WTC11 (cell line): ENCODE data around the gene STK32C. TPM values are rescaled to one million over a fixed set of nuclear protein-coding genes. Genes with fewer than 3 reads are reported as not detected.
A peak's percentile ranks its signal among the peaks of the same experiment; 100 is the strongest.

Source experiments
- ATAC-seq: fragments of 200-7000 bp; cut with Tn5 transposase; 2 replicates; pipeline ENCODE4 v1.10.0; 2021; ENCODE audit warnings: mild to moderate bottlenecking, moderate library complexity
- CTCF ChIA-PET: fragments of 300-600 bp; sonication (Branson Sonifier 250); formaldehyde crosslinking; loops from one replicate; lab custom pipeline; 2021; ENCODE audit warnings: antibody characterized with exemption; lab: Charles Lee
- POLR2A ChIA-PET: fragments of 350-600 bp; sonication (Branson Sonifier 250); formaldehyde crosslinking; loops from one replicate; lab custom pipeline; 2021; ENCODE audit warnings: antibody characterized with exemption; lab: Charles Lee
- DNase-seq: peaks from one replicate; pipeline ENCODE4 v3.0.0; 2021; ENCODE audit warnings: low spot score
- H3K27ac Mint-ChIP-seq: 2 replicates; pipeline ENCODE4 v1.8.0; 2021; ENCODE audit warnings: mixed read lengths
- H3K27me3 Mint-ChIP-seq: 2 replicates; pipeline ENCODE4 v1.8.0; 2021; ENCODE audit warnings: low read depth, mild to moderate bottlenecking, moderate library complexity, mixed read lengths
- H3K36me3 Mint-ChIP-seq: 2 replicates; pipeline ENCODE4 v1.8.0; 2021; ENCODE audit warnings: mixed read lengths
- H3K4me1 Mint-ChIP-seq: 2 replicates; pipeline ENCODE4 v1.8.0; 2022; ENCODE audit warnings: mixed read lengths
- H3K4me3 Mint-ChIP-seq: 2 replicates; pipeline ENCODE4 v1.8.0; 2021; ENCODE audit warnings: mild to moderate bottlenecking, moderate library complexity, mixed read lengths
- H3K9me3 Mint-ChIP-seq: 2 replicates; pipeline ENCODE4 v1.8.0; 2021; ENCODE audit warnings: mixed read lengths
- AR ChIP-seq: fragments of 250-450 bp; sonication (Bioruptor Pico); IDR thresholded peaks from 2 replicates; pipeline ENCODE4 v1.9.0; 2021; ENCODE audit warnings: mild to moderate bottlenecking
- CBFB ChIP-seq: sonication (generic); formaldehyde crosslinking; IDR thresholded peaks from 2 replicates; pipeline ENCODE4 v1.8.1; 2022; ENCODE audit warnings: mild to moderate bottlenecking, low read depth, missing genetic modification reagents
- E2F1 ChIP-seq: sonication (generic); formaldehyde crosslinking; IDR thresholded peaks from 2 replicates; pipeline ENCODE4 v1.8.0; 2022; ENCODE audit warnings: mild to moderate bottlenecking, missing genetic modification reagents
- ERG ChIP-seq: fragments of 250-450 bp; sonication (Bioruptor Pico); IDR thresholded peaks from 2 replicates; pipeline ENCODE4 v1.8.0; 2021; ENCODE audit warnings: mild to moderate bottlenecking
- GABPB1 ChIP-seq: sonication (generic); formaldehyde crosslinking; IDR thresholded peaks from 2 replicates; pipeline ENCODE4 v1.8.1; 2023; ENCODE audit warnings: mild to moderate bottlenecking, missing genetic modification reagents
- KAT7 ChIP-seq: sonication (generic); formaldehyde crosslinking; IDR thresholded peaks from 2 replicates; pipeline ENCODE4 v1.8.1; 2023; ENCODE audit warnings: missing genetic modification reagents, mild to moderate bottlenecking, borderline replicate concordance
- MYBL2 ChIP-seq: sonication (generic); formaldehyde crosslinking; IDR thresholded peaks from 2 replicates; pipeline ENCODE4 v1.8.1; 2023; ENCODE audit warnings: mild to moderate bottlenecking, moderate library complexity, missing genetic modification reagents
- NFE2L1 ChIP-seq: sonication (generic); formaldehyde crosslinking; IDR thresholded peaks from 2 replicates; pipeline ENCODE4 v1.8.1; 2023; ENCODE audit warnings: missing genetic modification reagents
- SMAD3 ChIP-seq: sonication (generic); formaldehyde crosslinking; IDR thresholded peaks from 2 replicates; pipeline ENCODE4 v1.8.0; 2022; ENCODE audit warnings: missing genetic modification reagents, mild to moderate bottlenecking, borderline replicate concordance
- TCF7 ChIP-seq: sonication (generic); formaldehyde crosslinking; IDR thresholded peaks from 2 replicates; pipeline ENCODE4 v1.8.0; 2022; ENCODE audit warnings: mild to moderate bottlenecking, low read depth, missing genetic modification reagents, moderate library complexity
- TEAD1 ChIP-seq: sonication (generic); formaldehyde crosslinking; IDR thresholded peaks from 2 replicates; pipeline ENCODE4 v1.8.0; 2022; ENCODE audit warnings: mild to moderate bottlenecking, missing genetic modification reagents
- USF1 ChIP-seq: sonication (generic); formaldehyde crosslinking; IDR thresholded peaks from 2 replicates; pipeline ENCODE4 v1.8.0; 2022; ENCODE audit warnings: mild to moderate bottlenecking, missing genetic modification reagents
- ZBTB43 ChIP-seq: sonication (generic); formaldehyde crosslinking; IDR thresholded peaks from 2 replicates; pipeline ENCODE4 v1.8.1; 2023; ENCODE audit warnings: mild to moderate bottlenecking, missing genetic modification reagents
- total RNA-seq: library from RNA; stranded (reverse); gene quantifications from 3 replicates; pipeline ENCODE4 v1.2.3, GENCODE V29; 2021
- TF ChIP-seq, protein P1 (sequence below): sonication (generic); formaldehyde crosslinking; IDR thresholded peaks from 2 replicates; pipeline ENCODE4 v1.8.1; 2022; ENCODE audit warnings: mild to moderate bottlenecking, missing genetic modification reagents, moderate library complexity, borderline replicate concordance
- TF ChIP-seq, protein P2 (sequence below): fragments of 250-450 bp; sonication (Bioruptor Pico); IDR thresholded peaks from 2 replicates; pipeline ENCODE4 v1.9.0; 2021; ENCODE audit warnings: mild to moderate bottlenecking
- TF ChIP-seq, protein P3 (sequence below): sonication (generic); formaldehyde crosslinking; IDR thresholded peaks from 2 replicates; pipeline ENCODE4 v1.8.1; 2023; ENCODE audit warnings: mild to moderate bottlenecking, moderate library complexity, missing genetic modification reagents
- TF ChIP-seq, protein P4 (sequence below): sonication (generic); formaldehyde crosslinking; IDR thresholded peaks from 2 replicates; pipeline ENCODE4 v1.8.1; 2023; ENCODE audit warnings: mild to moderate bottlenecking, missing genetic modification reagents, borderline replicate concordance

Gene STK32C
- total RNA-seq, 1 experiment from 2014 or later = 20.7 TPM

GRCh38 chr10:132169031-132169765, 138.6 kb downstream of the STK32C start:
- ChIA-PET POLR2A (no interaction called here), CTCF (no interaction called here)
- H3K4me1 Mint-ChIP-seq = peaks cover 8% of the 10 kb centered on the region
- H3K9me3 Mint-ChIP-seq = peaks cover 5% of the 10 kb centered on the region
- no peak overlapping the region for H3K4me3 Mint-ChIP-seq
- no peak for ATAC-seq
- peaks cover 9% of the 10 kb centered on the region for H3K27me3 Mint-ChIP-seq
- peaks cover 5% of the 10 kb centered on the region for H3K36me3 Mint-ChIP-seq
- no peak for TF ChIP-seq GABPB1 (CRISPR knock-in tag)
- no peak for TF ChIP-seq AR
- no peak for TF ChIP-seq E2F1 (CRISPR knock-in tag)
- no peak for TF ChIP-seq USF1
- TF ChIP-seq CBFB = no peak
- TF ChIP-seq ZBTB43 (CRISPR knock-in tag) = no peak
- TF ChIP-seq MYBL2 = no peak
- TF ChIP-seq, protein P1, sequence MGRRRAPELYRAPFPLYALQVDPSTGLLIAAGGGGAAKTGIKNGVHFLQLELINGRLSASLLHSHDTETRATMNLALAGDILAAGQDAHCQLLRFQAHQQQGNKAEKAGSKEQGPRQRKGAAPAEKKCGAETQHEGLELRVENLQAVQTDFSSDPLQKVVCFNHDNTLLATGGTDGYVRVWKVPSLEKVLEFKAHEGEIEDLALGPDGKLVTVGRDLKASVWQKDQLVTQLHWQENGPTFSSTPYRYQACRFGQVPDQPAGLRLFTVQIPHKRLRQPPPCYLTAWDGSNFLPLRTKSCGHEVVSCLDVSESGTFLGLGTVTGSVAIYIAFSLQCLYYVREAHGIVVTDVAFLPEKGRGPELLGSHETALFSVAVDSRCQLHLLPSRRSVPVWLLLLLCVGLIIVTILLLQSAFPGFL (CRISPR knock-in tag) = no peak
- TF ChIP-seq, protein P2, sequence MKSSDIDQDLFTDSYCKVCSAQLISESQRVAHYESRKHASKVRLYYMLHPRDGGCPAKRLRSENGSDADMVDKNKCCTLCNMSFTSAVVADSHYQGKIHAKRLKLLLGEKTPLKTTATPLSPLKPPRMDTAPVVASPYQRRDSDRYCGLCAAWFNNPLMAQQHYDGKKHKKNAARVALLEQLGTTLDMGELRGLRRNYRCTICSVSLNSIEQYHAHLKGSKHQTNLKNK (CRISPR knock-in tag) = no peak
- TF ChIP-seq, protein P3, sequence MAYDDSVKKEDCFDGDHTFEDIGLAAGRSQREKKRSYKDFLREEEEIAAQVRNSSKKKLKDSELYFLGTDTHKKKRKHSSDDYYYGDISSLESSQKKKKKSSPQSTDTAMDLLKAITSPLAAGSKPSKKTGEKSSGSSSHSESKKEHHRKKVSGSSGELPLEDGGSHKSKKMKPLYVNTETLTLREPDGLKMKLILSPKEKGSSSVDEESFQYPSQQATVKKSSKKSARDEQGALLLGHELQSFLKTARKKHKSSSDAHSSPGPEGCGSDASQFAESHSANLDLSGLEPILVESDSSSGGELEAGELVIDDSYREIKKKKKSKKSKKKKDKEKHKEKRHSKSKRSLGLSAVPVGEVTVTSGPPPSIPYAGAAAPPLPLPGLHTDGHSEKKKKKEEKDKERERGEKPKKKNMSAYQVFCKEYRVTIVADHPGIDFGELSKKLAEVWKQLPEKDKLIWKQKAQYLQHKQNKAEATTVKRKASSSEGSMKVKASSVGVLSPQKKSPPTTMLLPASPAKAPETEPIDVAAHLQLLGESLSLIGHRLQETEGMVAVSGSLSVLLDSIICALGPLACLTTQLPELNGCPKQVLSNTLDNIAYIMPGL (CRISPR knock-in tag) = no peak
- TF ChIP-seq ERG = no peak
- TF ChIP-seq TEAD1 (CRISPR knock-in tag) = no peak
- no peak for TF ChIP-seq SMAD3
- TF ChIP-seq, protein P4, sequence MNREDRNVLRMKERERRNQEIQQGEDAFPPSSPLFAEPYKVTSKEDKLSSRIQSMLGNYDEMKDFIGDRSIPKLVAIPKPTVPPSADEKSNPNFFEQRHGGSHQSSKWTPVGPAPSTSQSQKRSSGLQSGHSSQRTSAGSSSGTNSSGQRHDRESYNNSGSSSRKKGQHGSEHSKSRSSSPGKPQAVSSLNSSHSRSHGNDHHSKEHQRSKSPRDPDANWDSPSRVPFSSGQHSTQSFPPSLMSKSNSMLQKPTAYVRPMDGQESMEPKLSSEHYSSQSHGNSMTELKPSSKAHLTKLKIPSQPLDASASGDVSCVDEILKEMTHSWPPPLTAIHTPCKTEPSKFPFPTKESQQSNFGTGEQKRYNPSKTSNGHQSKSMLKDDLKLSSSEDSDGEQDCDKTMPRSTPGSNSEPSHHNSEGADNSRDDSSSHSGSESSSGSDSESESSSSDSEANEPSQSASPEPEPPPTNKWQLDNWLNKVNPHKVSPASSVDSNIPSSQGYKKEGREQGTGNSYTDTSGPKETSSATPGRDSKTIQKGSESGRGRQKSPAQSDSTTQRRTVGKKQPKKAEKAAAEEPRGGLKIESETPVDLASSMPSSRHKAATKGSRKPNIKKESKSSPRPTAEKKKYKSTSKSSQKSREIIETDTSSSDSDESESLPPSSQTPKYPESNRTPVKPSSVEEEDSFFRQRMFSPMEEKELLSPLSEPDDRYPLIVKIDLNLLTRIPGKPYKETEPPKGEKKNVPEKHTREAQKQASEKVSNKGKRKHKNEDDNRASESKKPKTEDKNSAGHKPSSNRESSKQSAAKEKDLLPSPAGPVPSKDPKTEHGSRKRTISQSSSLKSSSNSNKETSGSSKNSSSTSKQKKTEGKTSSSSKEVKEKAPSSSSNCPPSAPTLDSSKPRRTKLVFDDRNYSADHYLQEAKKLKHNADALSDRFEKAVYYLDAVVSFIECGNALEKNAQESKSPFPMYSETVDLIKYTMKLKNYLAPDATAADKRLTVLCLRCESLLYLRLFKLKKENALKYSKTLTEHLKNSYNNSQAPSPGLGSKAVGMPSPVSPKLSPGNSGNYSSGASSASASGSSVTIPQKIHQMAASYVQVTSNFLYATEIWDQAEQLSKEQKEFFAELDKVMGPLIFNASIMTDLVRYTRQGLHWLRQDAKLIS = no peak
- TF ChIP-seq TCF7 (CRISPR knock-in tag) = no peak
- TF ChIP-seq NFE2L1 (CRISPR knock-in tag) = no peak
- no peak for TF ChIP-seq KAT7 (CRISPR knock-in tag)
- DNase-seq = peak; percentile 6
- no peak overlapping the region for H3K27ac Mint-ChIP-seq
